Bronchial epithelial cell (primary cell): ENCODE data around the gene RRP1B. TPM values are rescaled to one million over a fixed set of nuclear protein-coding genes. Genes with fewer than 3 reads are reported as not detected.

ENCODE experiments used
- DNase-seq: peaks from one replicate; pipeline ENCODE4 v3.0.0-alpha.2; 2010; ENCODE audit warnings: low read depth
- FAIRE-seq: peaks from 2 replicates; lab custom pipeline; 2011; peaks lifted over from hg19 to GRCh38; lab: Jason Lieb, UNC
- H3K27me3 ChIP-seq: 2 replicates; pipeline ENCODE4 v1.5.1; 2011; ENCODE audit warnings: low read length; ENCODE audit not compliant: control insufficient read depth, insufficient read depth
- H3K36me3 ChIP-seq: 2 replicates; pipeline ENCODE4 v1.5.1; 2011; ENCODE audit warnings: low read length; ENCODE audit not compliant: control insufficient read depth, insufficient read depth
- H3K4me3 ChIP-seq: 2 replicates; pipeline ENCODE4 v1.5.1; 2011; ENCODE audit warnings: mild to moderate bottlenecking, low read depth, low read length, control low read depth
- CTCF ChIP-seq: IDR thresholded peaks from 2 replicates; pipeline ENCODE4 v1.5.1; 2011; ENCODE audit warnings: mild to moderate bottlenecking, moderate library complexity, low read length, control low read depth, inconsistent platforms; ENCODE audit not compliant: insufficient read depth, severe bottlenecking
- total RNA-seq: library from RNA; depleted of rRNA; stranded (reverse); fragments of >200 nt; gene quantifications from 2 replicates; pipeline ENCODE4 v1.2.1, GENCODE V29; 2014

The RRP1B gene
- total RNA-seq, 1 donor from 2014 or later, result 31.1 TPM

- Histone ChIP-seq H3K36me3 (no peaks in the 10 kb centered on the region), H3K4me3 (no peak overlapping the region), H3K27me3 (no peaks in the 10 kb centered on the region)
- FAIRE-seq (no peak), DNase-seq (no peak)
- TF ChIP-seq CTCF, result no peak
These were observed 15.3 kb upstream of the RRP1B start for GRCh38 chr21:43644071-43644470.

- Histone ChIP-seq H3K27me3 (no peaks in the 10 kb centered on the region), H3K4me3 (no peak overlapping the region), H3K36me3 (no peaks in the 10 kb centered on the region)
- FAIRE-seq (no peak), DNase-seq (peak; percentile 68)
- TF ChIP-seq CTCF, result no peak
These were observed 14.8 kb upstream of the RRP1B start for GRCh38 chr21:43644609-43645008.

- no peak for FAIRE-seq
- no peaks in the 10 kb centered on the region for H3K27me3 ChIP-seq
These were observed 14.0 kb upstream of the RRP1B start for GRCh38 chr21:43645136-43645891.

GRCh38 chr21:43645976-43646375 is 13.4 kb upstream of the RRP1B start:
- FAIRE-seq (no peak), DNase-seq (no peak)
- no peak for TF ChIP-seq CTCF
- Histone ChIP-seq H3K36me3 (no peaks in the 10 kb centered on the region), H3K27me3 (no peaks in the 10 kb centered on the region), H3K4me3 (no peak overlapping the region)

More at GRCh38 chr21:43645136-43645891, 14.0 kb upstream of the RRP1B start:
- Histone ChIP-seq H3K36me3 (no peaks in the 10 kb centered on the region), H3K4me3 (no peak overlapping the region)
- peak; percentile 73 for TF ChIP-seq CTCF
- DNase-seq, result peak; percentile 84

- Histone ChIP-seq H3K36me3 (no peaks in the 10 kb centered on the region), H3K4me3 (no peak overlapping the region), H3K27me3 (no peaks in the 10 kb centered on the region)
- FAIRE-seq, result peak; percentile 89
- DNase-seq, result peak; percentile 95
- peak; percentile 96 for TF ChIP-seq CTCF
These were observed 12.7 kb upstream of the RRP1B start for GRCh38 chr21:43646550-43647260.
